DOHH2 (cell line): ENCODE data around the gene ASH1L.

Source experiments
- H3F3A ChIP-seq: fragments of 200-600 bp; sonication (generic), shearing (Covaris generic); 2 replicates; pipeline ENCODE4 v1.6.0; 2016; ENCODE audit warnings: antibody characterized with exemption, mild to moderate bottlenecking; ENCODE audit not compliant: control insufficient read depth, insufficient read depth
- H3K27ac ChIP-seq: fragments of 200-600 bp; sonication (generic); 2 replicates; pipeline ENCODE4 v1.5.1; 2014; ENCODE audit warnings: low read depth, mild to moderate bottlenecking, low read length, moderate library complexity
- H3K27me3 ChIP-seq: fragments of 200-600 bp; sonication (generic); 2 replicates; pipeline ENCODE4 v1.6.1; 2014; ENCODE audit warnings: mild to moderate bottlenecking, low read length, mixed read lengths; ENCODE audit not compliant: control insufficient read depth
- H3K36me3 ChIP-seq: fragments of 200-600 bp; sonication (generic); 2 replicates; pipeline ENCODE4 v1.6.1; 2014; ENCODE audit warnings: mild to moderate bottlenecking, low read length, moderate library complexity, mixed read lengths; ENCODE audit not compliant: control insufficient read depth
- H3K4me1 ChIP-seq: fragments of 200-600 bp; sonication (generic); 2 replicates; pipeline ENCODE4 v1.6.1; 2014; ENCODE audit warnings: mild to moderate bottlenecking, low read length, mixed read lengths; ENCODE audit not compliant: control insufficient read depth
- H3K4me2 ChIP-seq: fragments of 200-600 bp; sonication (generic); 2 replicates; pipeline ENCODE4 v1.6.0; 2014; ENCODE audit warnings: mild to moderate bottlenecking, low read length, moderate library complexity
- H3K4me3 ChIP-seq: fragments of 200-600 bp; sonication (generic); 2 replicates; pipeline ENCODE4 v1.5.1; 2014; ENCODE audit warnings: mild to moderate bottlenecking, low read length, mixed read lengths
- H3K79me2 ChIP-seq: fragments of 200-600 bp; sonication (generic); 2 replicates; pipeline ENCODE4 v1.6.1; 2014; ENCODE audit warnings: mild to moderate bottlenecking, low read length, mixed read lengths; ENCODE audit not compliant: control insufficient read depth
- H3K9me2 ChIP-seq: fragments of 200-600 bp; sonication (generic); replicated peaks from 2 replicates; pipeline ENCODE4 v1.6.1; 2014; ENCODE audit warnings: mild to moderate bottlenecking, low read length, mixed read lengths; ENCODE audit not compliant: control insufficient read depth
- H3K9me3 ChIP-seq: fragments of 200-600 bp; sonication (generic); 2 replicates; pipeline ENCODE4 v1.6.1; 2014; ENCODE audit warnings: antibody characterized with exemption, low read length, mixed read lengths; ENCODE audit not compliant: control insufficient read depth, insufficient read depth
- H4K20me1 ChIP-seq: fragments of 200-600 bp; sonication (generic); 2 replicates; pipeline ENCODE4 v1.6.0; 2014; ENCODE audit warnings: low read depth, mild to moderate bottlenecking, antibody characterized with exemption, low read length, moderate library complexity; ENCODE audit not compliant: control insufficient read depth, insufficient read depth
- CTCF ChIP-seq: fragments of 200-600 bp; sonication (generic); IDR thresholded peaks from one replicate; pipeline ENCODE4 v1.5.1; 2014; ENCODE audit warnings: antibody characterized with exemption, mild to moderate bottlenecking, low read depth, low read length; ENCODE audit not compliant: poor library complexity, severe bottlenecking
- EZH2phosphoT487 ChIP-seq: fragments of 200-600 bp; sonication (generic); IDR thresholded peaks from 2 replicates; pipeline ENCODE4 v1.6.1; 2017; ENCODE audit warnings: borderline replicate concordance, mild to moderate bottlenecking, antibody characterized with exemption, low read length, moderate library complexity, mixed read lengths

ASH1L gene

GRCh38 chr1:155305881-155306391, 256.7 kb downstream of the ASH1L start:
- H4K20me1 ChIP-seq = no peaks in the 10 kb centered on the region
- no peak for TF ChIP-seq EZH2phosphoT487
- no peak for TF ChIP-seq CTCF
- no peaks in the 10 kb centered on the region for H3K9me3 ChIP-seq
- no peaks in the 10 kb centered on the region for H3K9me2 ChIP-seq
- H3K79me2 ChIP-seq = peaks cover 23% of the 10 kb centered on the region
- no peak overlapping the region for H3K27ac ChIP-seq
- peaks cover 28% of the 10 kb centered on the region for H3K4me1 ChIP-seq
- H3K4me3 ChIP-seq = no peak overlapping the region
- peaks cover 6% of the 10 kb centered on the region for H3F3A ChIP-seq
- no peaks in the 10 kb centered on the region for H3K27me3 ChIP-seq
- H3K36me3 ChIP-seq = peaks cover 23% of the 10 kb centered on the region
- H3K4me2 ChIP-seq = no peak overlapping the region

- peaks cover 15% of the 10 kb centered on the region for H3K4me1 ChIP-seq
- peaks cover 10% of the 10 kb centered on the region for H3K79me2 ChIP-seq
- H3K27ac ChIP-seq = no peak overlapping the region
- H3K4me3 ChIP-seq = no peak overlapping the region
- peaks cover 9% of the 10 kb centered on the region for H3K36me3 ChIP-seq
- no peak overlapping the region for H3K4me2 ChIP-seq
- H3F3A ChIP-seq = peaks cover 6% of the 10 kb centered on the region
- no peak for TF ChIP-seq CTCF
- no peak for TF ChIP-seq EZH2phosphoT487
- H3K9me2 ChIP-seq = no peaks in the 10 kb centered on the region
- no peaks in the 10 kb centered on the region for H3K27me3 ChIP-seq
- H4K20me1 ChIP-seq = no peaks in the 10 kb centered on the region
- no peaks in the 10 kb centered on the region for H3K9me3 ChIP-seq
Measured at GRCh38 chr1:155304558-155305063, 258.0 kb downstream of the ASH1L start.

- Histone ChIP-seq H3K27ac (no peak within 1 kb of the TSS), H3K9me3 (no peaks in the 10 kb centered on the region), H3K79me2 (no peaks in the 10 kb centered on the region), H3K9me2 (no peaks in the 10 kb centered on the region), H3K27me3 (no peaks in the 10 kb centered on the region), H4K20me1 (no peaks in the 10 kb centered on the region), H3K36me3 (no peaks in the 10 kb centered on the region), H3K4me3 (no peak within 1 kb of the TSS), H3F3A (no peaks in the 10 kb centered on the region), H3K4me1 (peaks cover 17% of the 10 kb centered on the region), H3K4me2 (no peak within 1 kb of the TSS)
- TF ChIP-seq CTCF (no peak), EZH2phosphoT487 (no peak)
Measured at GRCh38 chr1:155301342-155301841, 261.2 kb downstream of the ASH1L start, which contains the start of gene PKLR. TSS of gene PKLR (minus strand) at chr1:155301438. CDS start at chr1:155301395, 43 bp downstream.
